ENCODE measurements around the gene MAP2.
"Not testable (repeated sequence)": the region's sequence is repeated elsewhere in the genome, so short reads cannot be mapped to it uniquely, and the experiment has no call there.

The MAP2 gene

GRCh38 chr2:209547726-209548125 lies 123.9 kb downstream of the MAP2 start:
- DNase-seq: no peak

GRCh38 chr2:209549589-209549988 lies 125.7 kb downstream of the MAP2 start:
- DNase-seq: no peak

GRCh38 chr2:209553913-209554312 lies 130.1 kb downstream of the MAP2 start:
- no peak for DNase-seq

GRCh38 chr2:209556354-209556961 lies 132.6 kb downstream of the MAP2 start:
- DNase-seq: no peak

GRCh38 chr2:209560911-209561310 lies 137.1 kb downstream of the MAP2 start:
- no peak for DNase-seq

- DNase-seq: no peak
Measured at GRCh38 chr2:209563453-209563852, 139.6 kb downstream of the MAP2 start.

GRCh38 chr2:209564816-209565215 lies 141.0 kb downstream of the MAP2 start:
- DNase-seq: no peak

- no peak for DNase-seq
Measured at GRCh38 chr2:209565896-209566582, 142.2 kb downstream of the MAP2 start.

- no peak for DNase-seq
Measured at GRCh38 chr2:209570194-209570593, 146.3 kb downstream of the MAP2 start.

- no peak for DNase-seq
Measured at GRCh38 chr2:209574515-209574914, 150.7 kb downstream of the MAP2 start.

- DNase-seq: peak; percentile 6
Measured at GRCh38 chr2:209577376-209578357, 153.8 kb downstream of the MAP2 start.

- DNase-seq: no peak
Measured at GRCh38 chr2:209578394-209579001, 154.7 kb downstream of the MAP2 start.

GRCh38 chr2:209579230-209579749 lies 155.4 kb downstream of the MAP2 start:
- DNase-seq: no peak

- no peak for DNase-seq
Measured at GRCh38 chr2:209581040-209581439, 157.2 kb downstream of the MAP2 start.

GRCh38 chr2:209582281-209582680 lies 158.4 kb downstream of the MAP2 start:
- no peak for DNase-seq

- no peak for DNase-seq
Measured at GRCh38 chr2:209584472-209584871, 160.6 kb downstream of the MAP2 start.

- no peak for DNase-seq
Measured at GRCh38 chr2:209584915-209585314, 161.1 kb downstream of the MAP2 start.

- DNase-seq: no peak
Measured at GRCh38 chr2:209591021-209591420, 167.2 kb downstream of the MAP2 start.

- no peak for DNase-seq
Measured at GRCh38 chr2:209592106-209592505, 168.3 kb downstream of the MAP2 start.

- no peak for DNase-seq
Measured at GRCh38 chr2:209593930-209594329, 170.1 kb downstream of the MAP2 start.

- no peak for DNase-seq
Measured at GRCh38 chr2:209596262-209596661, 172.4 kb downstream of the MAP2 start.

GRCh38 chr2:209598227-209598626 lies 174.4 kb downstream of the MAP2 start:
- not testable (repeated sequence) for DNase-seq
